GM18526 (cell line): ENCODE data around the gene CCDC136.

Source experiments
- POLR2A ChIP-seq: IDR thresholded peaks from 3 replicates; pipeline ENCODE4 v1.6.1; 2011; ENCODE audit not compliant: insufficient read length; ENCODE audit errors: extremely low read depth

The CCDC136 gene

GRCh38 chr7:128791121-128791971 lies at the start of gene CCDC136:
CCDC136 (plus strand) TSS chr7:128791968; CDS start chr7:128792412, 444 bp downstream.
- TF ChIP-seq POLR2A: peak; percentile 34

DNA sequence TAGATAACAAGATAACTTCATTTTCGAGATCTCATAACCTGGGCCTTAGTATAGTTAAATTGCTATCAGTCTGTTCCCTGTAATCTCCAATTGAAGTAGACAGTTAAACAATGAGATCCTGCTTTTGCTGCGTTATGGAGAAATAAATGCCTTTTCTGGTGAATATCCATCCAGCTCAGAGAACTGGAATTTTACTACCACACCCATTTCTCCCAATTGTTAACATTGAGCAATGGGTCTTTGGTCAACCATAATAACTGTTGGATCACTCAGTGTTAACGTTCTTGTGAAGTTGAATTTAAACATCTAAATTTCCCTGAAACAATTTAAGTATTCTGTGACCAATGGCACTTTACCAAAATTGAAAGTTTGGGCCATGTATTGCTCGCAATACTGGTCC lies 49.6 kb upstream of the CCDC136 start:
- no peak for TF ChIP-seq POLR2A

DNA sequence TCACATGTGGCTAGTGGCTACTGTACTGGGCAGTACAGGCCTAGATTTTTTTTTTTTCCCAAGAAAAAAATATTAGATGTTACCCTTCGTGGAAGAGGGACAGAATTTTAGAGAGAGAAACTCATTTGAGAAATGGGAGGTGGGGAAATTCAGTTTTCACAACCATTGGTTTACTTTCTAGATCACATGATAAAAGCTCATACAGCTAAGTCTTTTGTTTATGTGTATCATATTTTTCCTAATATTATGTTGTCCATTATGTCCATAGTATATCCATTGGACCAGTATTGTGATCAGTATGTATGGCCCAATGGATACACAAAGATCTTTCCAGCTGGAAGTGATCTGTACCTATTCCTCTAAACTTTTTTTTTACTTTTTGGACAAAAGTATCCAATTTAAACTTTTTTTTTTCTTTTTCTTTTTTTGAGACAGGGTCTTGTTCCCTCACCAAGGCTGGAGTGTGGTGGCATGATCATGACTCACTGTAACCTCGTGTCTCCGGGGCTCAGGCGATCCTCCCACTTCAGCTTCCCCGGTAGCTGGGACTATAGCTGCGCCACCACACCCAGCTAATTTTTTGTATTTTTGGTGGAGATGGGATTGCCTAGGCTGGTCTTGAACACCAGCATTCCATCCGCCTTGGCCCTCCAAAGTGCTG lies 48.5 kb upstream of the CCDC136 start:
- TF ChIP-seq POLR2A: no peak

DNA sequence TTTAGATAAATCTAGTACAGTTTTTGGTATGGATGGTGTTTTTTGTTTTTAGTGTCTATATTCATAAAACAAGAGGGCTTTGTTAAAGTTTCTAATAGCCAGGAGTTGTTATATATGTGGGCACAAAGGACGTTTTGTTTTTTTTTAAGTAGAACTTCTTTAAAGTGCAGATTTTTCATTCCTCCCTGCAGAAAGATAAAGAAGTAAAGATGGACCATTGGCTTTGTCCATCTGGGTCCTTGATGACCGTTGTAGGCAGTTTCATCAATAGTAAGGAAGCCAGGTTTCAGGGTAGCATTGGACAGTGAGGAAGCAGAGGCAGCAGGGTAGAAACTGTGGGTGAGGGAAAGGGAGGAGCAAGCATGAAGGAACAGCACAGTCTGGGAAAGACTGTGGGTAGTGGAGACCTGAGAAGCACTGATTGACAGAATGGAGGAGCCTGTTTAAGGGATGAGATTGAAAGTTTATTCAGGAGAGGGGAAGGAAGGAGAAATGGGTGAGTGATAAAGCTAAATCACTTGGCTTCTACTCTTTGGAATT lies 47.3 kb upstream of the CCDC136 start:
- no peak for TF ChIP-seq POLR2A

GRCh38 chr7:128745706-128746105 lies 46.1 kb upstream of the CCDC136 start:
- no peak for TF ChIP-seq POLR2A

DNA sequence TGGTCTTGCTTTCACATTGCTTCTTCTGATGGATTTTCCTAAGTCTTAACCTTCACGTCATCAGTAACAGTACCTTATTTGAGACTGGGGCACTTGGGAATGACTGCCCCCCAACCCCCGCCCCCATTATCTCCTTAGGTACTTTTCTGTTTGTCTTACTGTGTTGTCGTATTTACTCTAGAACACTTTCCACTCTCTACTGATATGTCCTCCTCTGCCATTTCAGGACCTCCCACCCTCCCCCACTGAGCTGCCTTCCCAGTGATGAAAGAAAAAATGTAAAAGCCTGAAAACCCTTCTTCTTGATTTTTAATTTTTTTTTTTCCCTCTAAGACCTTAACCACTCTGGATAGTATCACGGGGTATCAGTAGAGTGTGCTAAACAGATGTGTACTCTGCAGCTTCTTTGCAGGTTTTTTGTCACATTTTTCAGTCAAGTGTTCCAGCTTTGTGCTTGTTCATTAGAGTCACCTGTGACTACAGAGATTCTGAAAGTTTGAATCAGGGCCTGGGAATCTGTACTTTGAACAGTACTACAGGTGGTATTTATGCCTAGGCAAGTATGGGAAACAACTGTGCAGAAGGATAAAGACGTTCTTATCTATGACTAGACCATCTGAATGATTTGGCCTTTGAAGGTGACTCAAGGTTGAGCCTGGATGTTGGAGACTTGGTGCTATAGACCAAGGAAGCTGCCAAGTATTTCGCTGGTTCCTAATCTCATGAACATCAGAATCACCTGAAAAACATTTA lies 44.3 kb upstream of the CCDC136 start:
- no peak for TF ChIP-seq POLR2A

DNA sequence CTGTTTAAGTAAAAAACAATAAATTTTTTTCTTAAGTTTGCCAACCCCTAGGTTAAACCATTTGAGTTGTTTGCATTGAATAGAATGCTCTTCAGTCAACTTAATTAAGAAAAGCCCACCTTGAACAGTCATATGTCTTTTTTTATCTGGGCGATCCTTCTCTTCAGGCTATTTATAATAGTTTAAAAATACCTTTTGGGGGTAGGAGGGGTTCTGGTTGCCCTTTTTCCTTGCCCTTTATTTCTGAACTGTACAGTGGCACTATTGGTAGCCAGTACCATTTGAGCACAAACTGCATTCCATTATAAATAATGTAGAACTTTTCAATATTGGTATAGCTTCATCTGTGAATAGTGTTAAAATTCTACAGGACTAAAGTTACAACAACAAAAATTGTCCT lies 39.5 kb upstream of the CCDC136 start:
- TF ChIP-seq POLR2A: no peak

DNA sequence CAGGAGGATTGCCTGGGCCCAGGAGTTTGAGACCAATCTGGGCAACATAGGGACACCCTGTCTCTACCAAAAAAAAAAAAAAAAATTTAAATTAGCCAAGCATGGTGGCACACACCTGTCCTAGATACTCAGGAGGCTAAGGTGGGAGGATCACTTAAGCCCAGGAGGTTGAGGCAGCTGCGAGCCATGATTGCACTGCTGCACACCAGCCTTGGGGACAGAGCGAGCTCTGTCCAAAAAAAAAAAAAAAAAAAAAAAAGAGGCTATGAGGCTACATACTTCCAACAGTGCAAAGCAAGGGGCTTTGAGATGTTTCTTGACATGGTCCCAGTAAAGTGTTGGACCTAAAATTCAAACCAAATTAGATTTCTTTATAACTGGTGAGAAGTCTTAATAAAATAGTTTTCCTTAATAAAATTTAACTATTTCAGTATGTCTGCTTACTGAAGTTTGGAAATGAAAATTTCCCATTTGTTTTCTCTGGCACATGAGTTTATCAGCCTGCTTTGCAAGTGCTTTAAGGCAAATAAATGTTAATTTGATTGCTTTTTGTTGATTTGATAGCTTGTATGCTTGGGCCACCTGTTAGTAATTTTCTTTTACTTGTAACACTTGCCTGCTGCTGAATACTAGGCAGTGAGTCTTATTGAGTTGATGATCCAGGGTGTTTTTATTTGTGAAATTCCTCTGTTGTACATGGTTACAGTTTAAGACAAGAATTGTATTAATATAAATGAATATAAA lies 36.5 kb upstream of the CCDC136 start:
- TF ChIP-seq POLR2A: no peak

GRCh38 chr7:128755819-128756476 lies 35.8 kb upstream of the CCDC136 start:
- no peak for TF ChIP-seq POLR2A

GRCh38 chr7:128757203-128757602 lies 34.6 kb upstream of the CCDC136 start:
- no peak for TF ChIP-seq POLR2A

DNA sequence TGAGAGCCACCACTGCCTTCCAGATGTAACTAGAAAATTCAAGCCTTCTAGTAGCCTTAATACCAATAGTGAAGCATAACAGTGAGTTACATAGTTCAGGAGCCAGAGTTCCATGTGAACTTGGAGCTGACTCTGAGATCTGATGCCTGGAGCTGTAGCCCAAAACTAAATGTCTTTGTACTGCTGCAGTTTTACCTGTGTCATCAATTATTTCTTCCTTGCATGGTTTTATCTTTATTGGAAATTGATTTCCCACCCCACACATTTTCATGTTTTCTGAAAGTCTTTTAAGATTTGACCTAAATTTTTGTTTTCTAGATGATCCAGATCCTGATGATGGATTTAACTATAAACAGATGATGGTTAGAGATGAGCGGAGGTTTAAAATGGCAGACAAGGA lies 33.2 kb upstream of the CCDC136 start:
- no peak for TF ChIP-seq POLR2A

- TF ChIP-seq POLR2A: no peak
Observed at GRCh38 chr7:128759242-128759641, 32.5 kb upstream of the CCDC136 start.

- TF ChIP-seq POLR2A: no peak
Observed at GRCh38 chr7:128763541-128763940, 28.2 kb upstream of the CCDC136 start.

GRCh38 chr7:128767475-128768110 lies 24.2 kb upstream of the CCDC136 start:
- TF ChIP-seq POLR2A: no peak
